Suppressor macrophage (primary cell): ENCODE measurements around the gene METTL16.

Experiments used
- DNase-seq, 4 experiments: peaks; one replicate each; pipeline ENCODE4 v3.0.0-alpha.2; 2020 to 2022

The METTL16 gene

DNA sequence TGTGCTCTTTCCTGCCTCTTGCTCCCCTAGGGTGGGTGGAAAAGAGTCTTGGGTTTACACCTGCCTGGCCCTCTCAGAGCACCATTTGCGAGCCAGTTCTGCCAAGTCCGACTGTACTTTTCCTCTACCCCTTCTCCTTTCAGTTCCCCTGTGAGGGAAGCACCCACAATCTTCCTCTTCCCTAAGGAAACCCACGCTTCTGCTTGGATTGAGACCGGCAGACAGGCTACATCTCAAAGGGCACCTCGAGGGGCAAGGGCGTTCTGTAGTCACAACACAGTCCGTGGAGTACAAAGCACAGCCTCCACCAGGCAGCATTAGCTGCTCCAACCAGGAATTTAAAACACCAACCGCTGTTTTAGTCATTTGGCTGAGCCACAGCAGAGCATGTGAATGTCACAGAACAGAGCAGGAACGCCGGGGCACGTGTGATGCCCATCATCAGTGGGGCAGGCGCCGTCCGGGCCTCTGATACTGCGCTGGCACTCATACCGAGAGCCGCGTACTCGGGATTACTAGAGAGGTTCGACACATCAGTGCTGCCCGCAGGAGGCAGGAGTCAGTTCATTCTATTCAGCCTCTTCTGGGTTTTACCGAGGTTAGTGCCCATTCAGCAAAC, 97.1 kb downstream of the METTL16 start:
- DNase-seq: peak in 1 of 4 experiments; percentile 28

GRCh38 chr17:2412561-2413021, 99.1 kb downstream of the METTL16 start:
- no peak for DNase-seq

GRCh38 chr17:2410951-2411350, 100.7 kb downstream of the METTL16 start:
- DNase-seq: no peak

DNA sequence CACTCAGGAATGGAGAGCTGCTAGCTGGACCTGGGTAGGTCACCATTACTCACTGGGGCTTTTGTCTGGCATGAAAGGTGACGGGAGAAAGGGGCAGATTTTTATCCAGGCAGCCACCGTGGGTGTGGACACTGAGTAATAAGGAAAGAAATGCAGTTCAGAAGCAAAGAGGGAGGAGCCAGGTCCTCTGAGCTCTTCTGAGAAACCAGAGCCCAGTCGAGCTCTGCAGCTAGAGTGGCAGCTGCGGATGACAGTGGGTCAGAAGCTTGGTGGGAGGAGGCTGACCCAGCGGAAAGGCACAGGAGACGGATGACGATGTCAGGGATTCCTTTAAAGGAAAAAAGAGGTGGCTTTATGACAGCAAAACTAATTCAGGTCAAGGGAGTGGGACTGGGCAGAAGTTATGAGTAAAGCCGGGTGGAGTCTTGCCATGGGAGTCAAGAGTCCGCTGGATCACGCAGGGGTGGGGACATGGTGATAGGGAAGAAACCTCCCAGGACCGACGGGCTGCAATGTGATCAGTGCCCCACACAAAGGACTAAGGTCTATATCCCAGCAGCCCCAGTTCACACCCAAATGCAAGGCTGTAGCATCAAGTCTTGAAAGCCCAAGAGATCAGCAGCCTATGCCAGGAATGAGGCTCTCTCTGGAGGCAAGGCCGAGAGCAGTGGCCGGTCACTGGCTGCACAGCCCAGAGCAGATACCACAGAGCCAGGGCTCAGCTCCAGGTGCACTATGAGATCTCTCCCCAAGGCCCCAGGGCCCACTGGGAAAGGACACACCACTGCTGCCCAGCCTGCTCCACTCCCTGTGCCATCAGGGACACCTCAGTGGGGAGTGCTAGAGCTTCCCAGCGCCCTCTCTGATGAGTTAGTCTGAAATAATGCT, 104.5 kb downstream of the METTL16 start:
- DNase-seq: peak; percentile 67 to 86 (median 76)

DNA sequence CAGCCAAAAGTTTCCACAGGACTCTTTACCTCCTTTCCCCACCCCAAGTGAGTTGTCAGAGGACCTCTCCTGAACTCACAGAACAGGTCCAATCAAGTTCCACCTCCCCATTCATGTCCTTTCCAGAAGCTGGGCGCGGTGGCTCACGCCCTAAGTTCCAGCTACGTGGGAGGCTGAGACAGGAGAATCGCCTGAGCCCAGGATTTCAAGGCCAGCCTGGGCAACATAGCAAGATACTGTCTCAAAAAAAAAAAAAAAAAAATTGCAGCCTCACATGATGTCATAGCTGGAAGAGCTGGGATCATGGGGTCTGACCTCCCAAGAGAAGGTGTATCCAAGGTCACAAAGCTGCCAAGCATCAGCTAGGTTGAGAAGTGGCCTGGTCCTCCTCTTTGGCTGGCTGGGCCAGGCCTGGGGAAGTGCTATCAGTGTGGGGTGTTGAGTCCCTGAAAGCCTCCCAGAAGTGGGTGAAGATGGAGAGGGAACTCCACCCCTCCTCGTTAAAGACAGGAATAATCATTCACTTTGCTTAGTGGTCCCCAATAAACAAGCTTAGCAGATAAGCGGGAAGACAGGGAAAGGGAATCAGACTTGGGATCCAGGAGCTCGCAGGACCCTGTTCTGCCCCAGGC, 105.3 kb downstream of the METTL16 start:
- peak in 3 of 4 experiments; percentile 24 to 40 (median 29) for DNase-seq

DNA sequence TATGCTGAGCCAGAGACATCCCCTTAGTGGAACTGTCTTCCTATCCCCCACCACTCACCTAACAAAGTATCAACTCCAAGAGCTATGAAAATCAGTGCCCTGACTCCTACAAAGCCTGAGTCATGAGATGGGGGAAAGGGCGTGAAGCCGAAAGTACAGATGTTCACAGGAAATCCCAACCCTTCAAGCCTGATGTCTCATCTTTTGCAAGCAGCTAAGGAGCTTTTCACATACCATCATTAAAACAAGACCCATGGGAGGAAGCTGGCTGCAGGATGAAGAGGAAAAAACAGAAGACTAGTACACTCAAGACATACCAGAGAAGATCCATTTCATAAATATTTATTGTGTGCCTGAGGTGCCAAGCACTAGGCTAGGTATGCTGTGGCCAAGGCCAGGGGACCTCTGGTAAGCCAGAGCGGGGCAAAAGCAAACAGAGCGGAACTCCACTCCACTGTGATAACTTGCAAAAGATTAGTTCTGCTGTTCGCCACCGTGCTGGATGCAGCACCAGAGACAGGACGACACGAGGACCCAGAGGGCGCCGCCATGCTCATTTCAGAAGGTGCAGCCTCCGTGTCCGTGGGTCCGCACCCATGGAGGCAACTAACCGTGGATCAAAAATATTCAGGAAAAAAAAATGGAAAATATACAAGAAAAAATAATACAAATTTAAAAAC, 106.3 kb downstream of the METTL16 start:
- DNase-seq: peak; percentile 42 to 76 (median 67)

DNA sequence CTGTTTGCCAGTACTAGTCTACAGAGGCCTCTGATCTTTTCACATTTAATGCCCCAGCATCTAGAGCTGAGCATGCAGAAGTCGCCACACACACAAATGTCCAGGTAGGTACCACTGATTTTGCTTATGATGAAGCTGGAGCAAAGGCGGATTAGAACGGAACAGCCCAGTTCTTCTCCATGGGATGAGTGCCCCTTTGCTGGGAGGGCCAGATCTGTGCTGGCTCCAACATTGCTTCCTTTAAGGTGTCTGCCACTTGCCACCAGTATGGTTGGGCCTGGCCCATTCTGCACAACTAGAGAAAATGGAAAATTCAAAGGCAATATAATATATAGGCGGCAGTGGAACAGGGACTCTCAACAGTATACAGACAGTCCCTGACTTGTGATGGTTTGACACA, 108.6 kb downstream of the METTL16 start:
- DNase-seq: no peak

- DNase-seq: no peak
These were observed 109.1 kb downstream of the METTL16 start for GRCh38 chr17:2402544-2402943.

DNA sequence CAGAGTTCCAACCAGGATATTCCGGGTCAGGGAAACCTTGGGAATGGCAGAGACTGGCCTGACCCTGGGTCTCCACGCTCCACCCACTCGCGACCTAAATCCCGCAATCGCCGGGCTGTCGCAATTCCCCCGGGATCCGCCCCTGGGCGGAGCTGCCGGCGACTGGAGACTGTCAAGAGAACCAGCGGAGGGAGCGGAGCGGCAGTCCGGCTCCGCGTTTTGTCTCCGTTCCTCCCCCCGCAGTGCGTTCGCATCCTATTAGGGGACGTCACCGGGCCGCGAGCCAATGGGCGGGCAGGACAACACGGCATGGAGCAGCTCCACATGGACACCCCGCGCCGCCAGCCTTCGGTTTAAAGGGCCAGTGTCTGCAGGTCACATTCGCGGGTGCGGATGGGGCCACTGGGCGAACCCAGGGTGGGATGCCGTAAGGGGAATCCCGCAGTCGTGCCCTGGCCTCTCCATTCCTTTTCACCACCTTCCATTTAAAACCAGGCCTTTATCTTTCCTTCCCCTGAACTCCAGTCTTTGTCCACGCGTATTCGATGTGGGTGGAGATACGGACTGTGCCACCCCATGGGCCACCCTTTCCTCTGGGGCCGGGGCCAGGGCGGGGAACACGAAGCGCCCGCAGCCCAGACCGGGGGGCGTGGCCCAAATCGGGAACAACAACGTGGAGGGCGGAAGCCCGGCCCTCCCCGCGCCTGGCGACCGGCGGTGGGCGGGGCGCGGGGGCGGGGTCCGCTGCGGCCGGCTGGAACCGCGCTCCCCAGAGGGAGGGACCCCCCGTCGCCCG, 110.1 kb downstream of the METTL16 start:
- DNase-seq: peak; percentile 99 to 100 (median 100)

DNA sequence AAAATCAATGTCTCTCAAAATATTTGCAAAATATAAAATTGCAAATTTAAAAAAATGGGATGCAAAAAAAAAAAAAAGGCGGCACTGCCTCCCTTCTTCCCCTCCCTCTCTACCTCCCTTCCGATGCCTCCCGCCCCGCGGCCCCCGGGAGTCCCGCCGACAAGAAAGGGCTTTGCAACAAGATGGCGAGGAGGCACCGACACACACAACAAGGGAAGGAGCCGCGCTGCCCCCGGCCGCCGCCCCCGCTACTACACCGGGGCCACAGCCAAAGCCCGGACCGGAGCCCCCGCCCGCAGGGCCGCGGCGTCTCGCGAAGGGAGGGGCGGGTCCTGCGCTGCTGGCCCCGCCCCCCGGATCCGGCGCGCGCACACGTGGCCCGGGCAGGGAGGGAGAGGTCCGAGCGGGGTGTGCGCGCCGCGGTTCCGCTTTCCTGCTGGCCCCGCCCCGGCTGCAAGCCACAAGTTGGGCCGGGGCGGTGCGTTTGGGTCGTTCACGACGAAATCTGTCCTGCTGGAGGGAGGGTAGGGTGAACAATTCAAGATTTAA, 110.7 kb downstream of the METTL16 start, which contains the start of gene MNT:
MNT (minus strand) TSS at position 184 of the 549 bp plus-strand sequence. CDS start 348 bp downstream, outside the sequence.
- DNase-seq: peak; percentile 98 to 99 (median 98)

- peak; percentile 88 to 94 (median 92) for DNase-seq
These were observed 111.2 kb downstream of the METTL16 start for GRCh38 chr17:2400474-2400866.

- peak; percentile 99 to 100 (median 99) for DNase-seq
These were observed 111.9 kb downstream of the METTL16 start for GRCh38 chr17:2399572-2400473.

- peak; percentile 84 to 91 (median 88) for DNase-seq
These were observed 112.8 kb downstream of the METTL16 start for GRCh38 chr17:2398655-2399571.

DNA sequence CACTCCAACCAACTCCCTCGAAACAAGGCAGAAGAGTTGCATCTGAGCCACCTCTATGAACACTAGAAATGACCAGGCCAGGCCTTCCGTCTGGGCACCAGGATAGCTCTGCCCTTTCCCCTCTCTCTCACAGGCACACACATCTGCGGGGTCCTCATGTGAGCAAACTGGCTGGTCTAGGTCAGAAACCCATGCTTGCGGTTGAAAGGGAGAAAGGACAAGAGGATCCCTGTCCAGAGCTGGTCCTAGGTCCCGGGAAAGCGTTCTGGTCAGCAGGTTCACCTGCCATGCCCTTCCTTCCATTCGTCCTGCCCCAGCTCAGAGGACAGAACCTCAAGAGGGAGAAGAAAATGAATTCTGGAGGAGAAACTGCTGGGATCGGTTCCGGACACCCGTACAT, 113.5 kb downstream of the METTL16 start:
- DNase-seq: peak in 1 of 4 experiments; percentile 22

DNA sequence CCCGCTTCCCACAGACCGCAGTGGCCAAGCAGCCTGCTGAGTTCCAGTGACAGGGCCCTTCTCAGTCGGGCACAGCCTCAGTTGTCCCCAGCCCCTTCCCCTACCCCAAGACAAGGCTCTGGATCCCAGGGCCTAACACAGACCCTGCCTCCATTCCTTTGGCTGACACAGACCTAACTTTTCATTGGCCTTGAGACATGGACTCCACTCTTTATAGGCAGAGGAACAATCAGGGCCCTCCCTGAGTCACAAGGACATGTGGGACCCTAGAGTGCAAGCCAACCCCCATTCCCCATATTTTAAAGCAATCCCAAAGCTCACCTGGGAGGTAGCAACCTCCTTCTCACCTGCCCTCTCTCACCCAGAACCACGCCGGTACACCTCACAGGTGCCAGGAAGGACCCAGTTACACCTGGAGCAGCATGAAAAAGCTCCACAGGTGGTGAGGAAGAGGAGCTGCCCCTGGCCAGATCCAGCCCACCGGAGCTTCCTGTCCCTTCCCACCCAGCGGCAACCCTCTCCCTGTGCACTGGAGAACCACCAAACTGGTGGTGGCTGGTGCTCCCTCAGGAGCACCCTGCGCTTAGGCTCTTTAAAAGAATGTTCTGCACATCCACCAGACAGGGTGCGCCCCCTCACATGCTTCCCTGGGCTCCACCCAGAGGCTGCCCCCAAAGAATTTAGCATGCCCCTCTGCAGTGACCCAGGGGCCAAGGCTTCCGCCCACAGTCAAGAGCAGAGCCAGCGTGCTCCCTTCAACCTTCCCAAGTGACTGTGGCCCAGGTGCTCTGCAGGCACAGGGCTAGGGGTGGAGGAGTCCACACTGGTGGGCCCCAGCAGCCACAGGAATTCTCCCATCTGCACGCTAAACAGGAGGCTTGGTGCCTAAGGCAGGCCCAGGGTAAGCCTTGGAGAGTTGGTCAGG, 114.2 kb downstream of the METTL16 start:
- DNase-seq: no peak

- DNase-seq: peak; percentile 97 to 99 (median 98)
These were observed 115.0 kb downstream of the METTL16 start for GRCh38 chr17:2396568-2397246.

GRCh38 chr17:2396192-2396567, 115.5 kb downstream of the METTL16 start:
- no peak for DNase-seq
